HepG2 (cell line): Measurements from ENCODE around the gene YWHAH. TPM values are rescaled to one million over a fixed set of nuclear protein-coding genes. Genes with fewer than 3 reads are reported as not detected.
A peak's percentile ranks its signal among the peaks of the same experiment; 100 is the strongest.

Source experiments
- BHLHE40 ChIP-seq: IDR thresholded peaks from 2 replicates; pipeline ENCODE4 v1.6.1; 2011; ENCODE audit warnings: low read length, improper control_type of control experiment
- ESRRA ChIP-seq: sonication (generic); formaldehyde crosslinking; IDR thresholded peaks from 2 replicates; pipeline ENCODE4 v1.5.1; 2020; ENCODE audit warnings: mild to moderate bottlenecking, low read depth, missing genetic modification reagents
- GTF3A ChIP-seq: sonication (generic); formaldehyde crosslinking; conservative IDR thresholded peaks from 2 replicates; pipeline ENCODE4 v1.4.0; 2020; ENCODE audit warnings: mild to moderate bottlenecking, missing genetic modification reagents
- KLF15 ChIP-seq: sonication (generic); formaldehyde crosslinking; IDR thresholded peaks from 2 replicates; pipeline ENCODE4 v1.8.1; 2023; ENCODE audit warnings: borderline replicate concordance, mild to moderate bottlenecking, inconsistent platforms, missing genetic modification reagents, mixed read lengths
- PCBP2 ChIP-seq: fragments of 200-400 bp; formaldehyde crosslinking; optimal IDR thresholded peaks from 2 replicates; pipeline ENCODE3; 2018; ENCODE audit warnings: low read length, low read depth; ENCODE audit not compliant: poor library complexity, severe bottlenecking
- RARA ChIP-seq: IDR thresholded peaks from 2 replicates; pipeline ENCODE4 v1.6.1; 2016; ENCODE audit warnings: missing genetic modification reagents, missing compliant biosample characterization
- RCOR2 ChIP-seq: IDR thresholded peaks from 2 replicates; pipeline ENCODE4 v1.6.1; 2016; ENCODE audit warnings: missing biosample characterization, missing genetic modification reagents
- SSRP1 ChIP-seq: IDR thresholded peaks from 2 replicates; pipeline ENCODE4 v1.6.1; 2016; ENCODE audit warnings: control low read depth
- ZFAT ChIP-seq: sonication (generic); formaldehyde crosslinking; conservative IDR thresholded peaks from 2 replicates; pipeline ENCODE4 v1.8.1; 2023; ENCODE audit warnings: missing genetic modification reagents, inconsistent platforms
- ZNF317 ChIP-seq: sonication (generic); formaldehyde crosslinking; IDR thresholded peaks from 2 replicates; pipeline ENCODE4 v1.5.0; 2020; ENCODE audit warnings: mild to moderate bottlenecking, missing genetic modification reagents
- ZNF766 ChIP-seq: sonication (generic); formaldehyde crosslinking; IDR thresholded peaks from 2 replicates; pipeline ENCODE4 v1.5.0; 2020; ENCODE audit warnings: missing genetic modification reagents, borderline replicate concordance
- polyA plus RNA-seq, 8 experiments: library from polyadenylated mRNA; depleted of rRNA in 3 of 8; stranded (reverse) in 7 of 8; unstranded in 1 of 8; fragments of >200 nt; fragmentation: Illumina TruSeq in 4 of 8; extraction: Trizol in 4 of 8; gene quantifications; 2 replicates each; pipeline versions ENCODE4 v1.2.1 to v1.2.3, GENCODE V29; 2011 to 2016; ENCODE audit warnings: low read depth in 4 of 8, missing spikeins in 1 of 8, mixed read lengths in 1 of 8; ENCODE audit not compliant: insufficient read depth in 1 of 8
- total RNA-seq, 5 experiments: library from RNA; depleted of rRNA; stranded (reverse); fragments of >200 nt; fragmentation: Illumina TruSeq; extraction: Trizol; gene quantifications; 2 replicates each; pipeline ENCODE4 v1.2.3, GENCODE V29; 2016; ENCODE audit warnings: low read depth in 1 of 5
- TF ChIP-seq, protein P1 (sequence below): IDR thresholded peaks from 2 replicates; pipeline ENCODE4 v1.6.1; 2016; ENCODE audit warnings: missing compliant biosample characterization, missing genetic modification reagents, borderline replicate concordance
- TF ChIP-seq, protein P2 (sequence below): sonication (generic); formaldehyde crosslinking; IDR thresholded peaks from 2 replicates; pipeline ENCODE4 v1.4.0; 2020; ENCODE audit warnings: missing genetic modification reagents
- TF ChIP-seq, protein P3 (sequence below): IDR thresholded peaks from 2 replicates; pipeline ENCODE4 v1.6.1; 2016; ENCODE audit warnings: missing genetic modification reagents, missing compliant biosample characterization
- TF ChIP-seq, protein P4 (sequence below): sonication (generic); formaldehyde crosslinking; IDR thresholded peaks from 2 replicates; pipeline ENCODE4 v1.5.0; 2020; ENCODE audit warnings: mild to moderate bottlenecking, missing genetic modification reagents, borderline replicate concordance
- TF ChIP-seq, protein P5 (sequence below): sonication (generic); formaldehyde crosslinking; IDR thresholded peaks from 2 replicates; pipeline ENCODE4 v1.8.0; 2022; ENCODE audit warnings: mild to moderate bottlenecking, missing genetic modification reagents
- TF ChIP-seq, protein P6 (sequence below): sonication (generic); formaldehyde crosslinking; conservative IDR thresholded peaks from 2 replicates; pipeline ENCODE4 v1.8.0; 2022; ENCODE audit warnings: low read depth, missing genetic modification reagents

The YWHAH gene
- total and polyA plus RNA-seq, 2 of the 13 experiments (the other 11 are each of a cell fraction or from before 2014, with no cell fraction given) = 35.6 to 92.7 TPM

DNA sequence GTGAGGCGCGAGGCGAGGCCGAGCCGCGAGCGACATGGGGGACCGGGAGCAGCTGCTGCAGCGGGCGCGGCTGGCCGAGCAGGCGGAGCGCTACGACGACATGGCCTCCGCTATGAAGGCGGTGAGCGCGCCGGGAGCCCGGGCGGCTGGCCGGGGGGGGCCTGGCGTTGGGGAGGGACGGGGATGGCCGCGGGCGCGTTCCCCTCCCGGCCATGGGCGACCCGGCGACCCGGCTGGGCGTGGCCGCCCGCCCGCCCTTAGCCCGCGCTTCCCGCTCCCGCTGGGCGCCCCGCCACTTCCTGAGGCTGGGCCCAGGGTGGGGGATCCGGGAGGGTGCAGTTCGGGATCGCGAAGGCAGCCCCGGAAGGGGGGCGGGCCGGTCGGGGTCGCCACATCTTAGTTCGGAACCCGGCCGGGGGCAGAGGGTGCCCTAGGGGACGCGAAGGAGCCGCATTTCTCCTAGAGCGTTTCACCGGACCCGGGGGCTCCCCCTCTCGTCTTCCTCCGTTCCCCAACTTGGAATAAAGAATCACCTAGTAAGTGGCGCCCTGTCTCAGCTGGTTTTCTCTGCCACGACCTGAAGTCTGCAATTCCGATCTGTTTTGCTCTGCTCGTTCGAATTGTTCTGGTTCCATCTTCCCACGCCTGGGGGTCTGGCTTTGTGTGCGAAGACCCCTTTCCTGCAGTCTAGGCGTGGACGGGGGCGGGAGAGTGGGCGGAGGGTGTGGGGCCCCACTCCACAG, 536 bp downstream of the YWHAH start (continued):
- TF ChIP-seq KLF15 (CRISPR knock-in tag) (no peak), ZFAT (CRISPR knock-in tag) (no peak), ZNF766 (CRISPR knock-in tag) (peak; percentile 8; the same call in 1 of the 2 replicates), RCOR2 (CRISPR knock-in tag) (no peak), ZNF317 (peak; percentile 31; the same call in 1 of the 2 replicates), GTF3A (CRISPR knock-in tag) (no peak), SSRP1 (CRISPR knock-in tag) (no peak), ESRRA (CRISPR knock-in tag) (no peak; the same call in 1 of the 2 replicates), PCBP2 (no peak), RARA (0 out of 2 replicates have a peak, but pooled peaks have one; percentile 14), BHLHE40 (no peak)
- TF ChIP-seq, protein P1, sequence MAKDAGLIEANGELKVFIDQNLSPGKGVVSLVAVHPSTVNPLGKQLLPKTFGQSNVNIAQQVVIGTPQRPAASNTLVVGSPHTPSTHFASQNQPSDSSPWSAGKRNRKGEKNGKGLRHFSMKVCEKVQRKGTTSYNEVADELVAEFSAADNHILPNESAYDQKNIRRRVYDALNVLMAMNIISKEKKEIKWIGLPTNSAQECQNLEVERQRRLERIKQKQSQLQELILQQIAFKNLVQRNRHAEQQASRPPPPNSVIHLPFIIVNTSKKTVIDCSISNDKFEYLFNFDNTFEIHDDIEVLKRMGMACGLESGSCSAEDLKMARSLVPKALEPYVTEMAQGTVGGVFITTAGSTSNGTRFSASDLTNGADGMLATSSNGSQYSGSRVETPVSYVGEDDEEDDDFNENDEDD (CRISPR knock-in tag) = peak; percentile 50; the same call in 1 of the 2 replicates
- TF ChIP-seq, protein P2, sequence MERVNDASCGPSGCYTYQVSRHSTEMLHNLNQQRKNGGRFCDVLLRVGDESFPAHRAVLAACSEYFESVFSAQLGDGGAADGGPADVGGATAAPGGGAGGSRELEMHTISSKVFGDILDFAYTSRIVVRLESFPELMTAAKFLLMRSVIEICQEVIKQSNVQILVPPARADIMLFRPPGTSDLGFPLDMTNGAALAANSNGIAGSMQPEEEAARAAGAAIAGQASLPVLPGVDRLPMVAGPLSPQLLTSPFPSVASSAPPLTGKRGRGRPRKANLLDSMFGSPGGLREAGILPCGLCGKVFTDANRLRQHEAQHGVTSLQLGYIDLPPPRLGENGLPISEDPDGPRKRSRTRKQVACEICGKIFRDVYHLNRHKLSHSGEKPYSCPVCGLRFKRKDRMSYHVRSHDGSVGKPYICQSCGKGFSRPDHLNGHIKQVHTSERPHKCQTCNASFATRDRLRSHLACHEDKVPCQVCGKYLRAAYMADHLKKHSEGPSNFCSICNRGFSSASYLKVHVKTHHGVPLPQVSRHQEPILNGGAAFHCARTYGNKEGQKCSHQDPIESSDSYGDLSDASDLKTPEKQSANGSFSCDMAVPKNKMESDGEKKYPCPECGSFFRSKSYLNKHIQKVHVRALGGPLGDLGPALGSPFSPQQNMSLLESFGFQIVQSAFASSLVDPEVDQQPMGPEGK (CRISPR knock-in tag) = peak; percentile 44; the same call in 1 of the 2 replicates
- TF ChIP-seq, protein P3, sequence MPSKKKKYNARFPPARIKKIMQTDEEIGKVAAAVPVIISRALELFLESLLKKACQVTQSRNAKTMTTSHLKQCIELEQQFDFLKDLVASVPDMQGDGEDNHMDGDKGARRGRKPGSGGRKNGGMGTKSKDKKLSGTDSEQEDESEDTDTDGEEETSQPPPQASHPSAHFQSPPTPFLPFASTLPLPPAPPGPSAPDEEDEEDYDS (CRISPR knock-in tag) = no peak
- TF ChIP-seq, protein P4, sequence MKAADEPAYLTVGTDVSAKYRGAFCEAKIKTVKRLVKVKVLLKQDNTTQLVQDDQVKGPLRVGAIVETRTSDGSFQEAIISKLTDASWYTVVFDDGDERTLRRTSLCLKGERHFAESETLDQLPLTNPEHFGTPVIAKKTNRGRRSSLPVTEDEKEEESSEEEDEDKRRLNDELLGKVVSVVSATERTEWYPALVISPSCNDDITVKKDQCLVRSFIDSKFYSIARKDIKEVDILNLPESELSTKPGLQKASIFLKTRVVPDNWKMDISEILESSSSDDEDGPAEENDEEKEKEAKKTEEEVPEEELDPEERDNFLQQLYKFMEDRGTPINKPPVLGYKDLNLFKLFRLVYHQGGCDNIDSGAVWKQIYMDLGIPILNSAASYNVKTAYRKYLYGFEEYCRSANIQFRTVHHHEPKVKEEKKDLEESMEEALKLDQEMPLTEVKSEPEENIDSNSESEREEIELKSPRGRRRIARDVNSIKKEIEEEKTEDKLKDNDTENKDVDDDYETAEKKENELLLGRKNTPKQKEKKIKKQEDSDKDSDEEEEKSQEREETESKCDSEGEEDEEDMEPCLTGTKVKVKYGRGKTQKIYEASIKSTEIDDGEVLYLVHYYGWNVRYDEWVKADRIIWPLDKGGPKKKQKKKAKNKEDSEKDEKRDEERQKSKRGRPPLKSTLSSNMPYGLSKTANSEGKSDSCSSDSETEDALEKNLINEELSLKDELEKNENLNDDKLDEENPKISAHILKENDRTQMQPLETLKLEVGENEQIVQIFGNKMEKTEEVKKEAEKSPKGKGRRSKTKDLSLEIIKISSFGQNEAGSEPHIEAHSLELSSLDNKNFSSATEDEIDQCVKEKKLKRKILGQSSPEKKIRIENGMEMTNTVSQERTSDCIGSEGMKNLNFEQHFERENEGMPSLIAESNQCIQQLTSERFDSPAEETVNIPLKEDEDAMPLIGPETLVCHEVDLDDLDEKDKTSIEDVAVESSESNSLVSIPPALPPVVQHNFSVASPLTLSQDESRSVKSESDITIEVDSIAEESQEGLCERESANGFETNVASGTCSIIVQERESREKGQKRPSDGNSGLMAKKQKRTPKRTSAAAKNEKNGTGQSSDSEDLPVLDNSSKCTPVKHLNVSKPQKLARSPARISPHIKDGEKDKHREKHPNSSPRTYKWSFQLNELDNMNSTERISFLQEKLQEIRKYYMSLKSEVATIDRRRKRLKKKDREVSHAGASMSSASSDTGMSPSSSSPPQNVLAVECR (CRISPR knock-in tag) = peak; percentile 28; the same call in 1 of the 2 replicates
- TF ChIP-seq, protein P5, sequence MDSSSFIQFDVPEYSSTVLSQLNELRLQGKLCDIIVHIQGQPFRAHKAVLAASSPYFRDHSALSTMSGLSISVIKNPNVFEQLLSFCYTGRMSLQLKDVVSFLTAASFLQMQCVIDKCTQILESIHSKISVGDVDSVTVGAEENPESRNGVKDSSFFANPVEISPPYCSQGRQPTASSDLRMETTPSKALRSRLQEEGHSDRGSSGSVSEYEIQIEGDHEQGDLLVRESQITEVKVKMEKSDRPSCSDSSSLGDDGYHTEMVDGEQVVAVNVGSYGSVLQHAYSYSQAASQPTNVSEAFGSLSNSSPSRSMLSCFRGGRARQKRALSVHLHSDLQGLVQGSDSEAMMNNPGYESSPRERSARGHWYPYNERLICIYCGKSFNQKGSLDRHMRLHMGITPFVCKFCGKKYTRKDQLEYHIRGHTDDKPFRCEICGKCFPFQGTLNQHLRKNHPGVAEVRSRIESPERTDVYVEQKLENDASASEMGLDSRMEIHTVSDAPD = no peak
- TF ChIP-seq, protein P6, sequence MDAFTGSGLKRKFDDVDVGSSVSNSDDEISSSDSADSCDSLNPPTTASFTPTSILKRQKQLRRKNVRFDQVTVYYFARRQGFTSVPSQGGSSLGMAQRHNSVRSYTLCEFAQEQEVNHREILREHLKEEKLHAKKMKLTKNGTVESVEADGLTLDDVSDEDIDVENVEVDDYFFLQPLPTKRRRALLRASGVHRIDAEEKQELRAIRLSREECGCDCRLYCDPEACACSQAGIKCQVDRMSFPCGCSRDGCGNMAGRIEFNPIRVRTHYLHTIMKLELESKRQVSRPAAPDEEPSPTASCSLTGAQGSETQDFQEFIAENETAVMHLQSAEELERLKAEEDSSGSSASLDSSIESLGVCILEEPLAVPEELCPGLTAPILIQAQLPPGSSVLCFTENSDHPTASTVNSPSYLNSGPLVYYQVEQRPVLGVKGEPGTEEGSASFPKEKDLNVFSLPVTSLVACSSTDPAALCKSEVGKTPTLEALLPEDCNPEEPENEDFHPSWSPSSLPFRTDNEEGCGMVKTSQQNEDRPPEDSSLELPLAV (CRISPR knock-in tag) = 0 out of 2 replicates have a peak, but pooled peaks have one; percentile 53
